ENCODE measurements around the gene MAPK1. TPM values are rescaled to one million over a fixed set of nuclear protein-coding genes. Genes with fewer than 3 reads are reported as not detected.

Gene MAPK1
- total RNA-seq, 2 donors from 2014 or later, result 107 to 154 TPM

DNA sequence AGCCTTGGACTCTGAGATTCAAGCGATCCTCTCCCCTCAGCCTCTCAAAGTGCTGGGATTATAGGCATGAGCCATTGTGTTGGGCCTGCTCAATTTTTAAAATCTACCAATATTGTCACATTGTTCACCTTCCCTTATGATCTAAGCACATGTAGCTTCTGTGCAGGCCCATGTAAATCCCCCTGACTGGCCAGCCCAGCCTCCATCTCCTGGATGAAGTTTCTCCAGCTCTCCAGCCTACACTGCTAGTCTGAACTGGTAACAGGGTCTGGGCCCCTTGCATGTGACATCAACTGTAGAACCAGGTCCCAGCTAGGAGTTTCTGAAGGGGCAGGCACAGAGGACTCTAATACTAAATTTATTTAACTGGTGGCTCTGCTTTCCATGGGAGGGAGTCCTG, 99.0 kb downstream of the MAPK1 start:
- Mint-ChIP-seq H3K9me3 (no peaks in the 10 kb centered on the region), H3K36me3 (ENCODE audit: insufficient read depth in 2 of 2) (peaks cover 18 to 53% of the 10 kb centered on the region in 2 donors), H3K27ac (no peak overlapping the region), H3K27me3 (ENCODE audit: low read depth) (no peaks in the 10 kb centered on the region), H3K4me1 (ENCODE audit: low read depth) (peaks cover 53% of the 10 kb centered on the region), H3K4me3 (peak overlapping the region; percentile 6 to 63)
- ATAC-seq (replicated peaks in 1 of 2), result no peak
- DNase-seq, result no peak

DNA sequence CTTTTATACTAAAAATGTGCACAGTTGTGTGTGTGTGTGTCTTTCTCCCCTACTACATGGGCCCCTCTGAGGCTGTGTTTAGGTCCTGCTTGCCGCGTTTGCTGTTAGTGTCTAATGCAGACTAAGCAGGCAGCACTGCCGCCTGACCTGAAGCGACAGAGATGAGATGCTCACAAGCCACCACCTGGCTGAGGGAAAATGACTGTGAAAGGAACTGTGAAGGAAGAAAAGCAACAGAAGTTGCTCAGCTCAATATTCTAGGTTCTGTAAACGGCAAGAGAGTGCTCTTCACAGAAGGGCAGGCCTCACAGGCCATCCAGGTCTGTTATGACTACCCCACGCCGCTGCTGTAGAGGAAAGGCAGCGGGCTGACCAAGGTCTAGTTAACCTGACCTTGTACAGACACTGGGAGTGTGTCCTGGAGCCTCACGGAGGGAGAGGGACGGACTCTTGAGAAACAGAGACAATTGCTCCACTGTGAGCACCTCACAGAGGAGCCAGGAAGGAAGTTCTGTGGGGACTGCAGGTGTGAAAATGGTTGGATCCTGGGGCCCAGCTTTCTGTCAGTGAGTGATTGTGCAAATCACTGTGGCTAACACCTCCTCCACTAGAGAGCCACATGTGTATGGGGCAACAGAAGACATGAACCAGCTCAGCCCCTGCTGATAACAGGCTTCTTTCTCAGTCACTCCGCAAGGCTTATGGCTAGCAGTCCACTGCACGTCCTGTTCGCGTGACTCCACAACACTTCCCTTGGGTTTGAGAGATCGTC, 100.6 kb downstream of the MAPK1 start:
- Mint-ChIP-seq H3K36me3 (ENCODE audit: insufficient read depth in 2 of 2) (peaks cover 12 to 50% of the 10 kb centered on the region in 2 donors), H3K27me3 (ENCODE audit: low read depth) (no peaks in the 10 kb centered on the region), H3K4me1 (ENCODE audit: low read depth) (peaks cover 69% of the 10 kb centered on the region), H3K9me3 (no peaks in the 10 kb centered on the region), H3K4me3 (peak overlapping the region; percentile 58 to 69), H3K27ac (no peak overlapping the region)
- peak; percentile 76 to 82 for DNase-seq
- ATAC-seq (replicated peaks in 1 of 2), result peak; percentile 83 to 85

DNA sequence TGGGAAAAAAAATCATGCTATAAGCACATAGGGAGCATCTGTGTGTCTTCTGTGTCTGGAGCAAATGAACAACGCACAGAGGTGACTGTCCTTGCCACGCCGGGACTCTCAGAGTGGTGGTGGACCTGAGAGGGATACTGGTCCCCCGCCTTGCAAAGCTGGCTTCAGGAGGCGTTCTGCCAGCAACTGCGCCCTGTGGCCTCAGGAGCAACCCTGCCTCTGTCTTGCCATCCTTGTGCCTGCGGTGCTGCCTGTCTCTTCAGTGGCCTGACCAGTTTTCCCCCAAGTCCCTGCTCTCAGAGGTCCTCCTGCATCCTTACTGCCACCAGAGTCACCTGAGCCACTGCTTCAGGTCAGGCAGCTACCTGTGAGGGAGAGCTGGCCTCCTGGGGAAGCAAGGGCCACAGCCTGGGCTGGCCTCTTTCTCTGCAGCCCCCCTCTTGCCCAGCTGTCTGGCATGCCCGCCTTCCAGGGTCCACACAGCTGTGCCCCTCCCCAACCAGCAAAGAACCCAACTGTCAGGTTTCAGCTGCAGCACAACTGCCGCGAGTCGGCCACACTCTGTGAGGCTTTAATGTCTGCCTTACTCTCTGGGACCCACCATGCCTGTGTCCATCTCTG, 101.4 kb downstream of the MAPK1 start:
- no peaks in the 10 kb centered on the region for H3K27me3 Mint-ChIP-seq (ENCODE audit: low read depth)
- peak overlapping the region; percentile 36 to 69 for H3K4me3 Mint-ChIP-seq
- DNase-seq, result no peak
- ATAC-seq (replicated peaks in 1 of 2), result no peak
- peaks cover 13 to 57% of the 10 kb centered on the region in 2 donors for H3K36me3 Mint-ChIP-seq (ENCODE audit: insufficient read depth in 2 of 2)
- no peaks in the 10 kb centered on the region for H3K9me3 Mint-ChIP-seq
- no peak overlapping the region for H3K27ac Mint-ChIP-seq
- H3K4me1 Mint-ChIP-seq (ENCODE audit: low read depth), result peaks cover 77% of the 10 kb centered on the region

DNA sequence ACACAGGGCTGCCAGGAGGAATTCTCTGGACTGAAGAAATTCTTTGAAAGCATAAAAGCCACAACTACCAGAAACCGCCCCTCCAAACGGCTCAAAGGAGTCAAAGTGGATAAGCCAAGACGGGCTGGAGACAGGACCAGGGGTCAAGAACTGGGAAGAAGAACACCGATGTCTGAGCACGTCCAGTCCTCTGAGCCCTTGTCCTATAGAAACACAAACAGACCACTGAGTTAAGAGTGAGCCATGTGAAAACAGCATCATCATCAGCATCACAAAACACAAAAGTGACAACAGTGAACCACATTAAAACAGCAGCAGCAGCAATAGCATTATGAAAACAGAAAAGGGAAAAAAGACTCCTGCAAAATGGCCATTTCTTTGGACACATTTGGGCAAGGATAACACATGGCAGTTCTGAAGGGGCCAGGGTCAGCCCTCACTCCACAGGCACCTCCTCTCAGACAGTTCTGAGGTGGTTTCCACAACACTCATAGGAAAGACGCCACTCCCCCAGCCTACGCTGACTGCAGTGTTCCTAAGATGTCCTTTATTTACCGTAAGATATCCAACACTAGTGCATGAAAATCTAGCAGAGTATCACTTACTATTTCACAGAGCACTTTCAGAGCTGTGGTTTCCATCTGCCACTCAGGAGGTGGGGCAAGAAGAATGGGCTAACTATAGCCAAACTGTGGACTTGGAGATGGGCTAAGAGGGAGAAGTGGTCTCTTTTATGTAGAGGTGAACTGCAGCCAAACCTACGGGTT, 103.2 kb downstream of the MAPK1 start:
- Mint-ChIP-seq H3K27ac (no peak overlapping the region), H3K4me1 (ENCODE audit: low read depth) (peaks cover 84% of the 10 kb centered on the region), H3K27me3 (ENCODE audit: low read depth) (no peaks in the 10 kb centered on the region), H3K4me3 (peak overlapping the region; percentile 28 to 36), H3K36me3 (ENCODE audit: insufficient read depth in 2 of 2) (peaks cover 13 to 51% of the 10 kb centered on the region in 2 donors), H3K9me3 (no peaks in the 10 kb centered on the region)
- DNase-seq (peak in 1 of 2 donors; percentile 22), ATAC-seq (replicated peaks in 1 of 2) (no peak)

DNA sequence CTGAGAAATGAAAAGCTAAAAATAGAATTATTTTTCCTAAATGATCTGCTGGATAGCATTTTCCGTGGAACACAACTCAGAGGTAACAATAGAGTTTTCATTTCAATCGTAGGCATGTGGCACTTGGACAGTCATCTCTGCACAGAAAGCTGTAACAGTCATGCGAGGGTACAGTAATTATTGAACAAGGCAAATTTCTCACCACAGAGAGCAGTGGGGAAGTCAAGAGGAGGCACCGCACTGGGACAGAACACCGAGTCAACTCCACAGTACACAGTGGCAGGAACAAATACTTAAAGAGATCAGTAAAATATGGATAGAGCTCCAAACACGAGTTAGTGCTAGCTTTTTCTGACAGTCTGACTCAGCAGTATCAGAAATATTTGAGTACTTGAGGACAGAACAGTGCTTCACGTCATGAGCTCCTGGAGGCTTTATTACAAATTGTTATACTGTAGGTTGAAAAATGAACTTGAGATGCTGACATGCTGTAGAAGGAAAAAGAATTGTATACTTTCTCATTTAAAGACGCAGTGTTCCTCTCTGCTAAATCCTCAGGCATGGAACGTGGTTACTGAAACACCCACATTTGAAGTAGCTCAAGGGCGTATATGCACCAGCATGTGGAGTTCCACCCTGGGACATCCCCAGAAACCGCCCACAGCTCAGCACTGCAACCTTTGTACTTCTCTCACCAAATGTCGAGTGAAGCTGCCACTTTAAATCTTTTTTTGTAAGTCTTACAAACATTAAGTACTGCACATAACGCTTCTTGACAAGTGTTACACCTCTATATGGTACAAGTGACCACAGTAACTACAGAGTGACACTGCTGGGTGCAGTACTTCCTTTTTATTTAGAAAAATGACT, 104.5 kb downstream of the MAPK1 start:
- H3K36me3 Mint-ChIP-seq (ENCODE audit: insufficient read depth in 2 of 2), result peaks cover 15 to 54% of the 10 kb centered on the region in 2 donors
- peak; percentile 70 to 78 for DNase-seq

DNA sequence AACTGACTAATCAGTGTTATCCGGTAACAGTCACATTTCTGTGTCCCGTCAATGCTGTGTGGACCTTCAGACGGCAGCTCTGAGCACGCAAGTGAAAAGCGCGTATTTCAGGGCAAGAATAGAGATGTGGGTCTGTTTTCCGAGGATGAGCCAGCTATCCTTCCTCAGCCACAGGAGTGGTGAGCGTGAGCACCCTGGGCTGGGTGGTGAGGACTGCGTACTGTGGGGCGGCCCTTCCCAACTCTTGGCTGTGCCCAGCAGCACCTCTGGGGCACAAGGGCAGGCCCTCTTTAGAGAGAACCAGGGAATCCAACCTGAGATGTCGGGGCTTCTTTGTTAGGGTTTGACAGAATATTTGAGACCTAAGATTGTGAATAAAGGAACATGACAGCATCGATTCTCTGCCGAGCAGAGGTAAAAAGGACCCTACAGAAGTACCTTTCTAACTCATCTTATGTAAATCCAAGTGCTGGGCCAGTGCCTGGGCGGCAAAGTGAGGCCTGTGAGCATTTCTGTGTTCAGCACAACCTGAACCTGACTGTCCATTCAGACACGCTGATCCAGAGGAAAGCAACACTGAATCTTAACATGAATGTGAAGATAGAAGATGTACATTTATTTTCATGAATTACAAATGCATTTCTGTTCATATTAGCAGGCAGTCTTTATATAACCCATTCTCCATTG, 105.3 kb downstream of the MAPK1 start:
- ATAC-seq (replicated peaks in 1 of 2) (no peak), DNase-seq (no peak)
- peaks cover 70% of the 10 kb centered on the region for H3K4me1 Mint-ChIP-seq (ENCODE audit: low read depth)
- no peaks in the 10 kb centered on the region for H3K9me3 Mint-ChIP-seq
- H3K36me3 Mint-ChIP-seq (ENCODE audit: insufficient read depth in 2 of 2), result peaks cover 14 to 48% of the 10 kb centered on the region in 2 donors
- H3K27me3 Mint-ChIP-seq (ENCODE audit: low read depth), result no peaks in the 10 kb centered on the region
- no peak overlapping the region for H3K27ac Mint-ChIP-seq
- peak overlapping the region; percentile 20 to 28 for H3K4me3 Mint-ChIP-seq

More for the DNA sequence above, 104.5 kb downstream of the MAPK1 start:
- Mint-ChIP-seq H3K4me1 (ENCODE audit: low read depth) (peaks cover 75% of the 10 kb centered on the region), H3K4me3 (peak overlapping the region; percentile 28 to 36), H3K27ac (no peak overlapping the region), H3K9me3 (no peaks in the 10 kb centered on the region), H3K27me3 (ENCODE audit: low read depth) (no peaks in the 10 kb centered on the region)
- ATAC-seq (replicated peaks in 1 of 2), result peak; percentile 77 to 79

DNA sequence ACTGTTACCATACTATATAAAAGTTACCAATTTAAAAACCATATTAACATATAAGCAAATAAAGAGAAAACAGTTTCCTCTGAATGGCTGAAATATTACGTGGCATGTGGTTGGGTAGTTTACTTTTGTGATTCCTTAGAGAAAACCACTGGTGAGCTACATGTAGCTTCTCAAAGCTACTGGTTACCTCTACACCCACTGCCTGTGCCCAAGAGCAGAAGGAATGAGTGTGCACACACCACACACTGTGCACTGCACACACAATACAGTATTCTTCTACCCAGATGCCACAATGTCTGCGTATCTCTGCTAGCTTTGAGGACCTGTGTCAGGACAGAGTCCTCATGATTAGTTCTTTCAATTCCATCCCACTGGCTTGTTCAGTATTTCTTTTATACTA, 106.4 kb downstream of the MAPK1 start:
- peak; percentile 61 to 67 for DNase-seq
- peak overlapping the region in 1 of 2 donors; percentile 13 for H3K4me3 Mint-ChIP-seq
- peaks cover 14 to 41% of the 10 kb centered on the region in 2 donors for H3K36me3 Mint-ChIP-seq (ENCODE audit: insufficient read depth in 2 of 2)
- peaks cover 67% of the 10 kb centered on the region for H3K4me1 Mint-ChIP-seq (ENCODE audit: low read depth)
- peak; percentile 76 to 78 for ATAC-seq (replicated peaks in 1 of 2)
- no peak overlapping the region for H3K27ac Mint-ChIP-seq
- no peaks in the 10 kb centered on the region for H3K9me3 Mint-ChIP-seq
- no peaks in the 10 kb centered on the region for H3K27me3 Mint-ChIP-seq (ENCODE audit: low read depth)

DNA sequence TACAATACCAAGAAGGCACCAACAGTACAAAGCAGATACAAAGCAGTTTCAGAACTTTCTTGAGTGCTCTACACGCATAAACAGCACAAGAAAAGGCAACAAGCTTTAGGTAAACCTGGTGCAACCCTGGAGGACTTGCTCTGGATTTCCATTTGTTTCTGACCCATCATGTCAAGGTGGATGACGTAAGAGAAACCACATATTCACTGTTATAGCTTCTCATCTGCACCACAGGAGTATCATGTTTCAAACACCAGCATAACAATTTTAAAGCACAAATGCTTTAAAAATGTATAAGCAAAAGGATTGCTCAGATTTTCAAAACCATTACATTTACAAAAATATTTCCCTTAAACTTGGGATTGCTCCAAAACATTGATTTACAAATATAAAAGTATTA, 106.8 kb downstream of the MAPK1 start:
- H3K27ac Mint-ChIP-seq, result no peak overlapping the region
- DNase-seq, result no peak
- no peaks in the 10 kb centered on the region for H3K27me3 Mint-ChIP-seq (ENCODE audit: low read depth)
- ATAC-seq (replicated peaks in 1 of 2), result no peak
- H3K4me1 Mint-ChIP-seq (ENCODE audit: low read depth), result peaks cover 66% of the 10 kb centered on the region
- no peak overlapping the region for H3K4me3 Mint-ChIP-seq
- no peaks in the 10 kb centered on the region for H3K9me3 Mint-ChIP-seq
- H3K36me3 Mint-ChIP-seq (ENCODE audit: insufficient read depth in 2 of 2), result peaks cover 13 to 37% of the 10 kb centered on the region in 2 donors

DNA sequence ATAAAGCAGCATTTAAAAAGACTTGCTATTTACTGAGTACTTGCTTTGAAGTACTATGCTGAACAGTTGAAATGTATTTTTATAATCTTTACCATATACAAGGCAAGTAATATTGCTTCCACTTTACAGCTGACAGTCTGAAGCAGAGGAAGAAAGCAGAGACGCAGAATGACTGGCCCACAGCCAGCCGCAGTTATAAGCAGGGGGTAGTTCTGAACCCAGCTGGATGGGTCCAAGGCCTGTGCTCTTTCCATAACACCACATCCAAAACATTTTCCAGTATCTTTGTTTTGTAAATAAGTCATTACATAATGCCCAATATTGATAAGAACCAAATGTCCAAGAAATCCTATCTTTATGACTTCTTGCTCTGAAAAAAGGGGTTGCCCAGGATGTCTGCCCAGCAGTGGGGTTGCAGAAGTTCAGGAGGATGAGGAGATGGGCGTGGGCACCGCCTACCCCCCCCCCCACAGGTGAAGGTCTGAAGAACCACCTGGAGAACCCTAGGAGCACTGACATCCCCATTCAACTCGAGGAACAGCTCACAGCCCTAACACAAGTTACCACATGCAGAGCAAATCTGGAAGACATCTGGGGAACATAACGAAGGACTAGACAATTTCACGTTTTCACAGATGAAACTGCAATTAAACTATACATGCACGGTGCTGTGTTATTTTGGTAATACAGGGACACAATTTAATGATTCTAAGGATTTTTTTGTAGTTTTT, 107.6 kb downstream of the MAPK1 start:
- peaks cover 11 to 29% of the 10 kb centered on the region in 2 donors for H3K36me3 Mint-ChIP-seq (ENCODE audit: insufficient read depth in 2 of 2)
- ATAC-seq (replicated peaks in 1 of 2) (no peak), DNase-seq (no peak)
- no peak overlapping the region for H3K4me3 Mint-ChIP-seq
- no peaks in the 10 kb centered on the region for H3K9me3 Mint-ChIP-seq
- peaks cover 58% of the 10 kb centered on the region for H3K4me1 Mint-ChIP-seq (ENCODE audit: low read depth)
- H3K27ac Mint-ChIP-seq, result no peak overlapping the region
- no peaks in the 10 kb centered on the region for H3K27me3 Mint-ChIP-seq (ENCODE audit: low read depth)

DNA sequence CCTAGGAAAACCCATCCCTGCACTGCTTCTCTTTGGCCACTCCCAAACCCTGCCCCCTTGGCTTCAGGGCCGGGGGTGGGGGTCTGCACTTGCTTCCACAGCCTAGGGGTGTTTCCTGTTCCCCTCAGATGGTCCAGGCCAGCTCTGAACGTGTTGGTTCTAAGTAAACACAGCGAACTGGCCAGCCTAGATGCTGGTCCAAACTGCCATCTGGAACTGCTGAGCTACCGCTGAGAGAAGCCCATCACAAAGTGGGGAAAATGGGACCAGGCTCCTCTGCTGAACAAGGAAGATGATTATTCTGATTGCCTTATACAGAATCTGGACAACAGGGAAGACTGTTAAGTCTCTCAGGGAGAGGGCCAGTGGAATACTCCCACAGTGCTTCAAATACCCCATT, 108.4 kb downstream of the MAPK1 start:
- no peaks in the 10 kb centered on the region for H3K9me3 Mint-ChIP-seq
- no peak overlapping the region for H3K27ac Mint-ChIP-seq
- no peak overlapping the region for H3K4me3 Mint-ChIP-seq
- H3K4me1 Mint-ChIP-seq (ENCODE audit: low read depth), result peaks cover 51% of the 10 kb centered on the region
- peaks cover 9 to 29% of the 10 kb centered on the region in 2 donors for H3K36me3 Mint-ChIP-seq (ENCODE audit: insufficient read depth in 2 of 2)
- no peaks in the 10 kb centered on the region for H3K27me3 Mint-ChIP-seq (ENCODE audit: low read depth)
- no peak for DNase-seq
- no peak for ATAC-seq (replicated peaks in 1 of 2)

DNA sequence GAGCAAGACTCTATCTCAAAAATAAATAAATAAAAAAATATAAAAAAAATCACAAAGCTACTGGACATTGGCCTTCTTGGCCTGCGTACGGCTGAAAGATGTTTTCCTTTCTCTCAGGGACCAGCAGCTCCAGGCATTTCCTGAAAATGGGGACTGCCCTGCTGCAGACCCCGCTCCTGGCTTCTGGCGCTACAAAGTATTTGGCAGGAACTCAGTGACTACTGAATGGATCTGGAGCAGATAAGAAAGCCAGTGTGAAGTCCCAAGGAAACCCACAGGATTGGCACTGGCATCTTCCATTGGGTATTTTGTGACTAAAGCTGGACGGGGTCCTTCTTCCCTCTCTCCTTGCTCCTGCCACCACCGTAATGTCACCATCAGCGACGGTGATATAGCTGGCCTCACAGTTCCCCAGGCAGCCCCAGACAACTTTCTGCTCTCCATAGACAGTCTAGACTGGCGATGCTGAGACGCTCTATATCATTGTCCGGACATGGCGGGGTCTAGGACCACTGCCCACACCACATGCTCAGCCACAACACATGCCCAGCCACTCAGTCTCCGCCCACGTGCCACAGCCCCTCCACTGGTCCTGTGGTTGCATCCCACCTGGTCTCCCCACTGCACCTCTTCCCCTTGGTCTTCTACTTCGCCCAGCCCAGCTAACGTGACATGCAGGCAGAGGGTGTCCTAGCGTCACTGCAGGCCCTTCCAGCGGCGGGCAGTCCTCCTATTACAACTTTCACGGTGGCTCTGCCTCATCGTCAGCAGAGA, 109.2 kb downstream of the MAPK1 start:
- Mint-ChIP-seq H3K4me3 (no peak overlapping the region), H3K4me1 (ENCODE audit: low read depth) (peaks cover 43% of the 10 kb centered on the region), H3K36me3 (ENCODE audit: insufficient read depth in 2 of 2) (peaks cover 9 to 24% of the 10 kb centered on the region in 2 donors), H3K27me3 (ENCODE audit: low read depth) (no peaks in the 10 kb centered on the region), H3K9me3 (no peaks in the 10 kb centered on the region), H3K27ac (no peak overlapping the region)
- no peak for ATAC-seq (replicated peaks in 1 of 2)
- DNase-seq, result no peak
